ENCODE results near the gene CCDC69. TPM values are rescaled to one million over a fixed set of nuclear protein-coding genes. Genes with fewer than 3 reads are reported as not detected.
"Not testable (repeated sequence)": the region's sequence is repeated elsewhere in the genome, so short reads cannot be mapped to it uniquely, and the experiment has no call there.

CCDC69 gene
- total RNA-seq, 3 donors from 2014 or later, result 47.4 to 201 (median 97.0) TPM

DNA sequence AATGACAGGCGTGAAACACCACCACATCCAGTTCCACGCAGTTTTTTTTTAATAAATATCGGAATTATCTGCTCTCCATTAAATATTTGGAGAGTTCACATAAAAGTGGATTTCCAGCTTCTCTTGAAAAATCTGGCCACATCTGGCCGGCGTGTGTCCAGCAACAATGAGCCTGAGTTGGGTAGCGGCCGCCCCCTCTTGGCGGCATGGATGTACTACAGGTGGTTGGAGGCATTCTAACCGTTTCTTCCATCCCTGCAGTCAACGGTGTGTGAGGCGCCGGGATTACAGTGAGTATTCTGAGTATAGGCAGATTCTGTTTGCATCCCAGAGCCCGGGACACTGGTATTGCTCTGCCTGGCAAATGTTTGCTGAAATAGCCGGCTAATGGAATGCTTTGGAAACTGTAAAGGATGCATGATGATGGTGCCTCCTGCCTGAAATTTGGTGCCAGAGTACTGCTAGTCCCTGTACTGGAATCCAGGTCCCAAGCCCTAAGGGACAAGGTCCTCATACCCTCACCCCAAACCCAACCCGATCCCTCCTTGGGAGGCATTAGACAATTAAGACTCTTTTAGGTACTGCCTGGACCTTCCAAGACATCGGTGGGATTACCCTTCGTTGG is 15.5 kb upstream of the CCDC69 start:
- DNase-seq (ENCODE audit: low spot score in 2 of 2), result peak; percentile 38 to 73
- intact Hi-C loops (cut with DNase I; ENCODE audit: low total_unique reads), result no loop called here
- TF ChIP-seq CTCF (IDR thresholded peaks at IDR 0.05) (peak; percentile 43 to 67 (median 45)), POLR2A (IDR thresholded peaks at IDR 0.05) (no peak), POLR2AphosphoS5 (IDR thresholded peaks at IDR 0.05) (peak in 1 of 3 donors; percentile 30)
- H3K27ac ChIP-seq, result no peak overlapping the region
- no peaks in the 10 kb centered on the region for H3K27me3 ChIP-seq
- H3K9me3 ChIP-seq, result no peaks in the 10 kb centered on the region
- no peaks in the 10 kb centered on the region for H3K36me3 ChIP-seq
- peak overlapping the region in 1 of 3 donors; percentile 49 for H3K4me3 ChIP-seq
- H3K4me1 ChIP-seq, result no peaks in the 10 kb centered on the region

GRCh38 chr5:151238303-151238741 is 14.4 kb upstream of the CCDC69 start:
- TF ChIP-seq POLR2A (IDR thresholded peaks at IDR 0.05), result no peak
- TF ChIP-seq CTCF (IDR thresholded peaks at IDR 0.05), result no peak
- TF ChIP-seq POLR2AphosphoS5 (IDR thresholded peaks at IDR 0.05), result no peak
- Histone ChIP-seq H3K9me3 (no peaks in the 10 kb centered on the region), H3K4me3 (peak overlapping the region in 1 of 3 donors; percentile 49), H3K4me1 (no peaks in the 10 kb centered on the region), H3K27me3 (no peaks in the 10 kb centered on the region), H3K36me3 (no peaks in the 10 kb centered on the region), H3K27ac (peak overlapping the region in 1 of 2 donors; percentile 22)
- intact Hi-C loops (cut with DNase I; ENCODE audit: low total_unique reads), result no loop called here
- no peak for DNase-seq (ENCODE audit: low spot score in 2 of 2)

- H3K9me3 ChIP-seq, result no peaks in the 10 kb centered on the region
- H3K4me1 ChIP-seq, result no peaks in the 10 kb centered on the region
- no peak overlapping the region for H3K27ac ChIP-seq
- H3K27me3 ChIP-seq, result no peaks in the 10 kb centered on the region
- TF ChIP-seq POLR2A (IDR thresholded peaks at IDR 0.05) (no peak), POLR2AphosphoS5 (IDR thresholded peaks at IDR 0.05) (no peak), CTCF (IDR thresholded peaks at IDR 0.05) (no peak)
- no peaks in the 10 kb centered on the region for H3K36me3 ChIP-seq
- intact Hi-C loops (cut with DNase I; ENCODE audit: low total_unique reads), result no loop called here
- H3K4me3 ChIP-seq, result no peak overlapping the region
- no peak for DNase-seq (ENCODE audit: low spot score in 2 of 2)
Measured at GRCh38 chr5:151237685-151238084, 13.8 kb upstream of the CCDC69 start.

- TF ChIP-seq CTCF (IDR thresholded peaks at IDR 0.05) (no peak), POLR2A (IDR thresholded peaks at IDR 0.05) (no peak), POLR2AphosphoS5 (IDR thresholded peaks at IDR 0.05) (no peak)
- no peaks in the 10 kb centered on the region for H3K36me3 ChIP-seq
- H3K4me3 ChIP-seq, result no peak overlapping the region
- DNase-seq (ENCODE audit: low spot score in 2 of 2), result no peak
- H3K4me1 ChIP-seq, result no peaks in the 10 kb centered on the region
- H3K27me3 ChIP-seq, result no peaks in the 10 kb centered on the region
- no peak overlapping the region for H3K27ac ChIP-seq
- intact Hi-C loops (cut with DNase I; ENCODE audit: low total_unique reads), result no loop called here
- no peaks in the 10 kb centered on the region for H3K9me3 ChIP-seq
Measured at GRCh38 chr5:151236888-151237287, 13.0 kb upstream of the CCDC69 start.

DNA sequence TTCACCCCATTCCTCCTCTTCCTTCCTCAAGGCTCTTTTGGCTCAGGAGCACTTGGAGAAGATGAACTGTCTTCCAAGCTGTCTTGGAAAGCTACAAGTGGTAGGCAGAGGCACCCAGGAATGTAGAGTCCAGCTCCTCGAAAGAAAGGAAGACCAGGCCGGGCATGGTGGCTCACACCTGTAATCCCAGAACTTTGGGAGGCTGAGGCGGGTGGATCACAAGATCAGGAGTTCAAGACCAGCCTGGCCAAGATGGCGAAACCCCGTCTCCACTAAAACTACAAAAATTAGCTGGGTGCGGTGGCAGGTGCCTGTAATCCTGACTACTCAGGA is 11.3 kb upstream of the CCDC69 start:
- H3K36me3 ChIP-seq; H3K4me1 ChIP-seq; H3K9me3 ChIP-seq; H3K27me3 ChIP-seq; intact Hi-C loops (cut with DNase I; ENCODE audit: low total_unique reads); DNase-seq (ENCODE audit: low spot score in 2 of 2): not testable (repeated sequence)
- Histone ChIP-seq H3K4me3 (peak overlapping the region in 1 of 3 donors; percentile 3), H3K27ac (peak overlapping the region; percentile 5 to 75)
